GM21381 (cell line): ENCODE measurements around the gene HLCS.

Source experiments
- ATAC-seq: cut with Tn5 transposase; IDR thresholded peaks from one replicate; pipeline ENCODE4 v1.9.1; 2021; ENCODE audit warnings: mild to moderate bottlenecking, moderate library complexity; ENCODE audit not compliant: unreplicated experiment

HLCS gene

DNA sequence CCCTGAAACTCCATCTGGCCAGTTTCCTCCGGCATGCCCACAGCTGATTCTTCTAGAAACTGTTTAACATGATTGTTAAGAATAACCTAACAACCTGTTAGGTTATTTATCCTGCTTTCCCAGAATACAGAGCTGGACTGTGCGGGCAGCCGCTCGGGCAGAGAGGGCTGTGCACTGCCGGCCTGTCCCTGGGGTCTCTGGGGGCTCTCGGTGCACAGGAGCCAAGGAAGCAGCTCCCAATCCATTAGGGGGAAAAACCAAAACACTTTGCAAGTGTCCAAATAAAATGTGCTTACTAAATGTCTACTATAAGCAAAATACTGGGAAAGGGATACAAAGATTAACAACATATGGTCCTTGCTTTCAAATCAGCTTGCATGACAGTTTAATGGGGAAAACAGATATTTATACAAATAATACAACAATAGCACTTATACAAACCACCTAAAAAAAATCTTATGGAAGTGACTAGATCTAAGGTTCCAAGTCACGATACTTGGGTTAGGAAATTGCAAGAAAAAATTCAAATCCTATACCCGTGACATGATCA is 50.7 kb downstream of the HLCS start:
- no peak for ATAC-seq

DNA sequence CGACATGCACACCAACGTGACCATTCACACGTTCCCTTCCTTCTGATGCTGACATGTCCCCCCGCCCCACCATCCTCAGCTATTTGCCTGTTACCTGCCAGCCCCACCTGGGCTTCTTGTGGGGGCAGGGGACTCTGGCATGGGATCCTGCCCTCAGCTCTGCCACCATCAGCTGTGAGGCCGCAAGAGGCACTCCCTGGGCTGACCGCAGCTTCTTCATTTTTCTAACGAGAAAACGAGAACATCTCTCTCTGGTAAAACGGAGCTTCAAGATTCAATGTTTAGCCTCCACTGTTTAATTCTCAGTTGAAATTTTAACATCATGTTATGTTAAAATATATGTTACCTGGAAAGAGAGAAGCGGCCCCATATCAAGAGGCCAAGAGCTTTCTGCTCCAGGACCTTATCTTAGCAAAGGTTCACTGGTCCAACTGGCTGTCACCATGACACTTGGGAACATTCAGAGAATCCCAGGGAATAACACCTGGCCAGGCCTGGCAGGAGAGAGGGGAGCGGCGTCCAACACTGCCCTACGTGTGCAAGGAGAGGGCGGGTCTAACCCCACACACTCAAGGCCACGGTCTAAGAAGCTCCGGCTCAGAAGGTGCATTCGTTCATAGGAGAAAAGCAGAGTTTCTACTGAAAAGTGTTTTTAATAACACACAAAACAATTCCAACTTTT is 51.3 kb downstream of the HLCS start:
- no peak for ATAC-seq

DNA sequence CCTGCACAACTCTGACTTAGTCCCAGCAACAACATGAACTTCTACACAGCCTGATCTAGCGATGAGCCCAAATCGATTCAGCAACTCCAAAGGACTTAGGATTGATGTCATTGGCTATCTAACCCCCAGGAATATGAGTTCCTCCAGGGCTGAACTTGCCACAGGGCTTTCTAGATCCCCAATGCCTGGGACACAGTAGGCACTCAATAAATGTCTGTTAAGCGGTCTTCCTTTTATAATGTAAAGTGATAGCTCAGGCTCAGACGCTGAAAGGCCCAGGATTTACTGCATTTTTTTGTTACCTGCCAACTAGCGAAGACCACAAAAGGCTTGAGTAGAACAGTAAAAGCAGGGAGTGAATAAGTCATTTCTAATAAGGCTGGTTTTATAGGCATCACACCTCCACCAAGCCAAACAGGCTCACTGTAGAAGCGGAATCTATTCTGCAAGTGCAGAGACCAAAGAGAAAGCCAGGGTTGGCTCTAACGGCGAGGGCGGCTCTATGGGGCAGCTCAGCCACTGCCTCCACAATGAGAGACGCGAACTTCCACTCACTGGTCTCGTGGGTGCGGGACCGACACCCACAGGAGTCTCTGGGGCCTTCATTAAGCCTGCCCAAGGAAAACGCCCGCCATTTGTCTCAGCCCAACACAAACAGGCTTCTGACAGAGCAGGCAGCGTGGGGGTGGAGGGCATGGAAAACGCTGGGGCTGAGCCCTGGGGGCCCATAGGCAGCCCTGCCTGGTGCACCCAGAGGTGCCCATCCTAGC is 52.0 kb downstream of the HLCS start:
- ATAC-seq, result no peak

- ATAC-seq, result no peak
Observed at GRCh38 chr21:36913247-36914169, 53.0 kb downstream of the HLCS start.

- ATAC-seq, result no peak
Observed at GRCh38 chr21:36910581-36911307, 55.7 kb downstream of the HLCS start.

- no peak for ATAC-seq
Observed at GRCh38 chr21:36909901-36910561, 56.4 kb downstream of the HLCS start.

DNA sequence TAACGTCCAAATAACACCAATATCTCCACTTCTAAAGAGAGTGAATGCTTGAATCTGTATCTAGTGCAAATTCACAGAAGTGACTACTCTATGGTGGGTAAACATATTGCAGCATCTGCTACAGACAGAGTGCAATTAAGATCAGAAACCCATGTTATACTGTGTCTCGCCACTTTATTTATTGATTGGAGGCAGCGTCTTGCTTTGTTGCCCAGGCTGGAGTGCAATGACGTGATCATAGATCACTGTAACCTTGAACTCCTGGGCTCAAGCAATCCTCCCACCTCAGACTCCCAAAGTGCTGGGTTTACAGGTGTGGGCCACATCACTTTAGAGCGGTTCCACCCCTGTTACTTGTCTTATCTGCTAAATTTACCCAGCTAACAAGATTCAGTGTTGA is 57.0 kb downstream of the HLCS start:
- ATAC-seq, result no peak

- no peak for ATAC-seq
Observed at GRCh38 chr21:36908260-36908908, 58.1 kb downstream of the HLCS start.

- ATAC-seq, result no peak
Observed at GRCh38 chr21:36904093-36904666, 62.3 kb downstream of the HLCS start.

- no peak for ATAC-seq
Observed at GRCh38 chr21:36902793-36903192, 63.7 kb downstream of the HLCS start.

DNA sequence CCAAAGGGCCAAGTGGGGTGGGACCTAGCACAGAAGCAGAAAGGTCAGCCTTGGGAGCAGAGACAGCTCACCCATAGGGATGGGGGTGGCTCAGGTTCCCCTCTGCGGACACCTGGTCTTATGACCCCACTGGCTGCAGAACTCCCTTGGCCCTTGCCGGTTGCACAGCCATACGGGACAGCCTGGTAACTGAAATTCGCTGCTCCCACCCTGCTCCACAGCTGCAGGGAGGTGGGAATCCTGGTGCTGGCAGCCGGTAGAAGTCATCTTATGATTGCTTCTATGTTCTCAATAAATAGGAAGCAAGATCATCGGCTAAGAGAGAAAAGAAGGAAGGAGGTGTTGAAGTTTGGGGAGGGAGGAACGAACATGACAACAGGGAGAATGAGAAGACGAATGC is 64.1 kb downstream of the HLCS start:
- ATAC-seq, result no peak

DNA sequence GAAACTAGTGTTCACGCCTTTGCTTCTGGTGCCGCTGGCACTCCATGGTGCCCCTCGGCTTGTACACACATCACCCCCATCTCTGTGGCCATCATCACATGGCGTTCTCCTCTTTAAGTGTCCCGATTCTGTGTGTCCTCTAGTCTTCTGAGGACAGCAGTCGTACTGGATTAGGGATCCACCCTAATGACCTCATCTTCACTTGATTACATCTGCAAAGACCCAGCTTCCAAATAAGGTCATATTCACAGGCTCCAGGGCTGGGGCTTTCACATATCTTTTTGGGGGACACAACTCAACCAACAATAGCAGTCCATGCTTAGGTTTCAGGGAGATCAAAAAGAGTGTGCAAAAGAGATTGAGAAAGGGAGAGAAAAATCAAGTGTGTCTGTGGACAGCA is 64.9 kb downstream of the HLCS start:
- ATAC-seq, result no peak

DNA sequence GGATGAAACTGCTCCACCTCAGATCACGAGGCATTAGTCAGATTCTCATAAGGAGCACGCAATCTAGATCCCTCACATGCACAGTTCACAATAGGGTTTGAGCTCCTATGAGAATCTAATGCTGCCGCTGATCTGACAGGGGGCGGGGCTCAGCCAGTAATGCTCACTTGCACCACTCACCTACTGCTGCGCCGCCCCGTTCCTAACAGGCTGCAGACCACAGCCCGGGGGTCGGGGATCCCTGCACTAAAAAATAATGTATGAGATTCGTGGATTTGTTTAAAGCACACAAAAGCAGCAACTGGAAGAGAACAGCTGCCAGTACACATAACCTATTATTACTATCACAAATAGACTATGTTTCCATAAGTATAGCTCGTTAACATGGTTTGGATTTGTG is 72.9 kb downstream of the HLCS start:
- ATAC-seq, result no peak

DNA sequence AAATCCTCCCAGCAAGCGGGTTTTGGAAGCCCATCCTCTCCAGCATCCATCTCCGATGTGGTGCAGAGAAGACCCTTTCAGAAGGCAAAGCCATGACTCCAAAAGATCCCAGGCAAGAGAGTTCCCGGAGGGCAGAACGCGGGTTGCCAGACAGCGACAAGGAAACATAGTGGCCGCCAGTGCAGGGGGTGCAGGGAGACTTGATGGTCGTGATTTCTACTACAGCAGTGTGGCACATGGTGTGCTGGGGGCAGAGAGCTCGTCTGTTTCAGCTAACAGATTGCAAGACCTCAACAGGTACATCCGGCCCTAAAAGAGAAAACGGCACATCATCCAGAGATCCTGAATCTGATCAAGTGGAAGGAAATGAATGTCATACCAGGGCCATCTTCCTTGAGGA is 74.3 kb downstream of the HLCS start:
- ATAC-seq, result no peak

GRCh38 chr21:36891692-36892091 is 74.8 kb downstream of the HLCS start:
- ATAC-seq, result no peak

GRCh38 chr21:36891121-36891520 is 75.3 kb downstream of the HLCS start:
- no peak for ATAC-seq

GRCh38 chr21:36890086-36890485 is 76.4 kb downstream of the HLCS start:
- ATAC-seq, result no peak

DNA sequence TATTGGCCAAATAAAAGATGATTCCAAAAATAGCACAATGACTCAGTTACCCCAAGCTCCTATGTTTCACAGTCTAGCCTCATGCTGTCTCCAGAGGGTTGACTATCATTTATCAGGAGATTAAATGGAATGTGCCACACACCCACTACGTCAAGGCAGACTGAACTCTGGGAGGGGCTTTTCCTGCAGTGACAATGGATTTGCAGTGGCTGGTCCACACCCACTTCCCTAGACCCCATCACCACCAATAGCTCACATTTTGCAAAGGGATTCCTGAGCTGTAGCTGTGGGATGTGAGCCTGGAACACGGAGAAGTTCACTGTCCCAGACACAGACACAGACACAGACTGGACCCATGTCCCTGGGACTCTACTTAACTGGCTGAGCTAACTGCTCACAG is 77.1 kb downstream of the HLCS start:
- no peak for ATAC-seq

DNA sequence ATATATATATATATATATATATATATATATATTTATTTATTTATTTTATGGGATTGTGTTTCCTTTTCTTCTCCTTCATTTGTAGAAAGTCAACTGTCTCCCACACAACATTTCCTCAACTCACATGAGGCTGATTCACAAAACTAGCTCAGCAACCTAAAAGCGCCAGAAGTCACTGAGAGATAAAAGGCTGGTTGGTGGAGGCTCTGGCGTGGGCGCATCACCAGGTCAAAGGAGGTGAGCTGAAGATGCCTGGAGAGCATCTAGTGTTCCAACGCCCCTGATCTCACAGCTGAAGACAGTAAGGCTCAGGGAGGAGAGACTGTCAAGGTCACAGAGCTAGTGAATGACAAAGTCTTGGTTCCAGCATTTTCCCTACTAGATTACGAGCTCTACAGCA is 78.0 kb downstream of the HLCS start:
- no peak for ATAC-seq
